Neuronal stem cell (in vitro differentiated cells): ENCODE results near the gene ABCA10.

Experiments used
- DNase-seq: peaks from one replicate; pipeline ENCODE4 v3.0.0-alpha.2; 2013; ENCODE audit warnings: low spot score
- H2AFZ ChIP-seq: one replicate; pipeline ENCODE4 v1.6.1; 2013; ENCODE audit warnings: mild to moderate bottlenecking, low read length, inconsistent platforms
- H2AK5ac ChIP-seq: 2 replicates; pipeline ENCODE4 v1.6.1; 2013; ENCODE audit warnings: low read depth, mild to moderate bottlenecking, inconsistent platforms, low read length, moderate library complexity, mixed read lengths
- H2BK120ac ChIP-seq: 2 replicates; pipeline ENCODE4 v1.6.1; 2013; ENCODE audit warnings: low read depth, mild to moderate bottlenecking, inconsistent platforms, low read length, moderate library complexity, mixed read lengths
- H2BK12ac ChIP-seq: one replicate; pipeline ENCODE4 v1.6.1; 2013; ENCODE audit warnings: low read length, inconsistent platforms
- H2BK15ac ChIP-seq: 2 replicates; pipeline ENCODE4 v1.6.1; 2013; ENCODE audit warnings: mild to moderate bottlenecking, low read length, inconsistent platforms, mixed read lengths
- H2BK5ac ChIP-seq: one replicate; pipeline ENCODE4 v1.6.1; 2013; ENCODE audit warnings: inconsistent platforms, mild to moderate bottlenecking, low read length, moderate library complexity
- H3K14ac ChIP-seq: one replicate; pipeline ENCODE4 v1.6.1; 2013; ENCODE audit warnings: low read length, inconsistent platforms
- H3K18ac ChIP-seq: 2 replicates; pipeline ENCODE4 v1.6.1; 2013; ENCODE audit warnings: low read length, inconsistent platforms
- H3K23ac ChIP-seq: 2 replicates; pipeline ENCODE4 v1.6.1; 2013; ENCODE audit warnings: low read depth, mild to moderate bottlenecking, mixed read lengths, low read length, inconsistent platforms; ENCODE audit not compliant: poor library complexity
- H3K27ac ChIP-seq: replicated peaks from 3 replicates; pipeline ENCODE4 v1.5.1; 2013; ENCODE audit warnings: low read length, inconsistent platforms
- H3K27me3 ChIP-seq, 3 experiments: 2 replicates each; pipeline ENCODE4 v1.6.1; 2013; ENCODE audit warnings: low read length in 3 of 3, mild to moderate bottlenecking in 2 of 3, inconsistent platforms in 1 of 3, low read depth in 1 of 3, mixed read lengths in 1 of 3, moderate library complexity in 1 of 3; ENCODE audit not compliant: control insufficient read depth in 3 of 3, insufficient read depth in 3 of 3
- H3K36me3 ChIP-seq, 2 donors: replicated peaks in 1 of 2; 2 replicates each; pipeline ENCODE4 v1.6.1; 2013; ENCODE audit warnings: low read length in 2 of 2; ENCODE audit not compliant: control insufficient read depth in 2 of 2, insufficient read depth in 2 of 2
- H3K4ac ChIP-seq: 2 replicates; pipeline ENCODE4 v1.6.1; 2013; ENCODE audit warnings: inconsistent platforms, mild to moderate bottlenecking, low read length, moderate library complexity
- H3K4me1 ChIP-seq, 2 donors: 1 replicate in 1 of 2; 2 replicates in 1 of 2; pipeline ENCODE4 v1.6.1; 2013; ENCODE audit warnings: low read length in 2 of 2, low read depth in 1 of 2; ENCODE audit not compliant: control insufficient read depth in 2 of 2, insufficient read depth in 1 of 2
- H3K4me2 ChIP-seq: one replicate; pipeline ENCODE4 v1.6.1; 2013; ENCODE audit warnings: mild to moderate bottlenecking, low read length, inconsistent platforms; ENCODE audit not compliant: insufficient read depth, poor library complexity, severe bottlenecking
- H3K4me3 ChIP-seq, 2 donors: 2 replicates each; pipeline ENCODE4 v1.5.1; 2013; ENCODE audit warnings: low read length in 2 of 2, mild to moderate bottlenecking in 2 of 2, inconsistent platforms in 1 of 2, moderate library complexity in 1 of 2
- H3K79me1 ChIP-seq: one replicate; pipeline ENCODE4 v1.6.1; 2013; ENCODE audit warnings: low read depth, mild to moderate bottlenecking, inconsistent platforms, low read length, moderate library complexity
- H3K9ac ChIP-seq: one replicate; pipeline ENCODE4 v1.6.1; 2013; ENCODE audit warnings: mild to moderate bottlenecking, low read depth, low read length, inconsistent platforms; ENCODE audit not compliant: poor library complexity
- H3K9me3 ChIP-seq, 2 donors: replicated peaks in 1 of 2; 2 replicates each; pipeline versions ENCODE3 to v1.6.1; 2013; ENCODE audit warnings: low read length in 2 of 2, mild to moderate bottlenecking in 2 of 2, inconsistent platforms in 1 of 2, low read depth in 1 of 2, mixed read lengths in 1 of 2, moderate library complexity in 1 of 2; ENCODE audit not compliant: control insufficient read depth in 2 of 2, insufficient read depth in 1 of 2
- H4K8ac ChIP-seq: one replicate; pipeline ENCODE4 v1.6.1; 2013; ENCODE audit warnings: low read depth, mild to moderate bottlenecking, inconsistent platforms, low read length, moderate library complexity
- H4K91ac ChIP-seq: one replicate; pipeline ENCODE4 v1.6.1; 2013; ENCODE audit warnings: low read length, low read depth, mild to moderate bottlenecking, inconsistent platforms; ENCODE audit not compliant: poor library complexity
- WGBS, 2 donors: extraction: QIAGEN DNeasy Blood & Tissue Kit; methylation state at CpG; one replicate each; pipeline ENCODE4 v1.1.7; 2013; ENCODE audit warnings: missing lambda C conversion rate in 2 of 2, mixed read lengths in 1 of 2; ENCODE audit not compliant: insufficient read length in 2 of 2, insufficient replicate concordance in 1 of 2; ENCODE audit errors: extremely low coverage in 2 of 2; 5-methylcytosine and 5-hydroxymethylcytosine counted together

Gene ABCA10

GRCh38 chr17:69122065-69122464, 106.6 kb downstream of the ABCA10 start:
- no peak overlapping the region for H3K23ac ChIP-seq
- no peak overlapping the region for H3K4me3 ChIP-seq
- H3K4me1 ChIP-seq, result no peaks in the 10 kb centered on the region
- no peak overlapping the region for H2AK5ac ChIP-seq
- H2BK5ac ChIP-seq, result no peak overlapping the region
- no peaks in the 10 kb centered on the region for H3K79me1 ChIP-seq
- no peak for DNase-seq
- H3K4ac ChIP-seq, result no peak overlapping the region
- no peak overlapping the region for H3K18ac ChIP-seq
- no peaks in the 10 kb centered on the region for H3K36me3 ChIP-seq
- H4K91ac ChIP-seq, result no peak overlapping the region
- H4K8ac ChIP-seq, result no peak overlapping the region
- H3K9ac ChIP-seq, result no peak overlapping the region
- H3K4me2 ChIP-seq, result no peak overlapping the region
- H2AFZ ChIP-seq, result no peak overlapping the region
- no peak overlapping the region for H2BK12ac ChIP-seq
- no peaks in the 10 kb centered on the region for H3K27me3 ChIP-seq
- H2BK120ac ChIP-seq, result no peak overlapping the region
- H3K27ac ChIP-seq, result no peak overlapping the region
- no peak overlapping the region for H2BK15ac ChIP-seq
- no CpG with 5 or more reads among the region's 5 CpGs for WGBS, 2 donors
- no peaks in the 10 kb centered on the region for H3K9me3 ChIP-seq
- H3K14ac ChIP-seq, result no peak overlapping the region

GRCh38 chr17:69117855-69118784, 110.5 kb downstream of the ABCA10 start:
- no peaks in the 10 kb centered on the region for H3K9me3 ChIP-seq
- no peak overlapping the region for H4K8ac ChIP-seq
- H3K9ac ChIP-seq, result no peak overlapping the region
- no peak overlapping the region for H3K4me2 ChIP-seq
- no peak overlapping the region for H2BK15ac ChIP-seq
- no peak overlapping the region for H2AK5ac ChIP-seq
- H3K27ac ChIP-seq, result no peak overlapping the region
- no peak overlapping the region for H2AFZ ChIP-seq
- H3K79me1 ChIP-seq, result no peaks in the 10 kb centered on the region
- no peaks in the 10 kb centered on the region for H3K27me3 ChIP-seq
- H3K14ac ChIP-seq, result no peak overlapping the region
- H3K4ac ChIP-seq, result no peak overlapping the region
- no peak overlapping the region for H2BK5ac ChIP-seq
- DNase-seq, result no peak
- no peak overlapping the region for H3K23ac ChIP-seq
- H3K36me3 ChIP-seq, result no peaks in the 10 kb centered on the region
- H4K91ac ChIP-seq, result no peak overlapping the region
- H3K4me3 ChIP-seq, result no peak overlapping the region
- H3K18ac ChIP-seq, result no peak overlapping the region
- H2BK12ac ChIP-seq, result no peak overlapping the region
- no peak overlapping the region for H2BK120ac ChIP-seq
- no peaks in the 10 kb centered on the region for H3K4me1 ChIP-seq
- no CpG with 5 or more reads among the region's 2 CpGs for WGBS, 2 donors

GRCh38 chr17:69111794-69112193, 116.8 kb downstream of the ABCA10 start:
- H3K79me1 ChIP-seq, result no peaks in the 10 kb centered on the region
- no peak overlapping the region for H3K4me3 ChIP-seq
- no peak overlapping the region for H3K4ac ChIP-seq
- no peaks in the 10 kb centered on the region for H3K9me3 ChIP-seq
- no peak overlapping the region for H2BK5ac ChIP-seq
- no peak overlapping the region for H3K14ac ChIP-seq
- H2BK12ac ChIP-seq, result no peak overlapping the region
- no peaks in the 10 kb centered on the region for H3K4me1 ChIP-seq
- no peak overlapping the region for H2BK15ac ChIP-seq
- no peak overlapping the region for H3K18ac ChIP-seq
- H3K4me2 ChIP-seq, result no peak overlapping the region
- no peak overlapping the region for H2AK5ac ChIP-seq
- H3K9ac ChIP-seq, result no peak overlapping the region
- no peak overlapping the region for H2AFZ ChIP-seq
- no peak overlapping the region for H4K8ac ChIP-seq
- H3K27me3 ChIP-seq, result no peaks in the 10 kb centered on the region
- no peak for DNase-seq
- no peak overlapping the region for H4K91ac ChIP-seq
- no peak overlapping the region for H2BK120ac ChIP-seq
- no peak overlapping the region for H3K23ac ChIP-seq
- H3K36me3 ChIP-seq, result no peaks in the 10 kb centered on the region
- no CpG with 5 or more reads among the region's 1 CpG for WGBS, 2 donors
- H3K27ac ChIP-seq, result no peak overlapping the region

- Histone ChIP-seq H2BK120ac (no peak overlapping the region), H3K4ac (no peak overlapping the region), H2BK15ac (no peak overlapping the region), H3K4me2 (no peak overlapping the region), H3K4me1 (no peaks in the 10 kb centered on the region), H3K79me1 (no peaks in the 10 kb centered on the region), H4K8ac (no peak overlapping the region), H3K36me3 (no peaks in the 10 kb centered on the region), H3K9ac (no peak overlapping the region), H3K9me3 (peaks cover 0 to 2% of the 10 kb centered on the region in 2 donors), H2AK5ac (no peak overlapping the region), H3K18ac (no peak overlapping the region), H3K27me3 (no peaks in the 10 kb centered on the region), H2AFZ (no peak overlapping the region), H3K4me3 (no peak overlapping the region), H3K23ac (no peak overlapping the region), H3K27ac (no peak overlapping the region), H2BK5ac (no peak overlapping the region), H2BK12ac (no peak overlapping the region), H4K91ac (no peak overlapping the region), H3K14ac (no peak overlapping the region)
- DNase-seq, result no peak
- WGBS, 2 donors, result 100% methylated on average over 1 of the region's 10 CpGs; no CpG with 5 or more reads in 1 of the 2 donors
These were observed 122.5 kb downstream of the ABCA10 start for GRCh38 chr17:69105907-69106730.
